ENCODE results near the gene NLRP13. TPM values are rescaled to one million over a fixed set of nuclear protein-coding genes. Genes with fewer than 3 reads are reported as not detected.

Gene NLRP13
- total RNA-seq, 1 donor from 2014 or later: not detected

GRCh38 chr19:55973982-55974381, 41.8 kb upstream of the NLRP13 start:
- Mint-ChIP-seq H3K27me3 (ENCODE audit: low read depth, unreplicated experiment) (no peaks in the 10 kb centered on the region), H3K36me3 (ENCODE audit: low read depth, unreplicated experiment) (no peaks in the 10 kb centered on the region), H3K9me3 (ENCODE audit: unreplicated experiment) (peaks cover 19% of the 10 kb centered on the region), H3K27ac (ENCODE audit: unreplicated experiment) (no peak overlapping the region), H3K4me1 (ENCODE audit: low read depth, unreplicated experiment) (no peaks in the 10 kb centered on the region), H3K4me3 (ENCODE audit: unreplicated experiment) (no peak overlapping the region)
- H3K9ac ChIP-seq (ENCODE audit: low read length): no peak overlapping the region
- no peaks in the 10 kb centered on the region for H3K36me3 ChIP-seq (ENCODE audit: insufficient read depth, low read length)
- no peaks in the 10 kb centered on the region for H3K79me2 ChIP-seq (ENCODE audit: insufficient read depth, low read length)
- no peaks in the 10 kb centered on the region for H3K4me1 ChIP-seq (ENCODE audit: insufficient read depth, low read length)
- no peak overlapping the region for H3K27ac ChIP-seq (ENCODE audit: low read depth, low read length)
- no peak for TF ChIP-seq EZH2 (IDR thresholded peaks at IDR 0.05; ENCODE audit: insufficient read depth, low read length)
- TF ChIP-seq CTCF (IDR thresholded peaks at IDR 0.05; ENCODE audit: insufficient read depth, low read depth, low read length): no peak
- H3K4me2 ChIP-seq (ENCODE audit: low read length): no peak overlapping the region
- no peak for DNase-seq (ENCODE audit: low read depth)
- no peaks in the 10 kb centered on the region for H4K20me1 ChIP-seq (ENCODE audit: insufficient read depth, low read length)
- H3K4me3 ChIP-seq (ENCODE audit: insufficient read depth, low read depth, low read length): no peak overlapping the region
- FAIRE-seq: no peak
- H2AFZ ChIP-seq (ENCODE audit: low read depth, low read length): no peak overlapping the region
- H3K9me3 ChIP-seq (ENCODE audit: insufficient read depth, low read depth, low read length): peaks cover 4% of the 10 kb centered on the region
- H3K27me3 ChIP-seq (ENCODE audit: insufficient read depth, low read length): no peaks in the 10 kb centered on the region

GRCh38 chr19:55962186-55962585, 30.1 kb upstream of the NLRP13 start:
- no peaks in the 10 kb centered on the region for H3K4me1 ChIP-seq (ENCODE audit: insufficient read depth, low read length)
- H3K4me2 ChIP-seq (ENCODE audit: low read length): no peak overlapping the region
- no peaks in the 10 kb centered on the region for H3K36me3 Mint-ChIP-seq (ENCODE audit: low read depth, unreplicated experiment)
- no peak overlapping the region for H3K27ac ChIP-seq (ENCODE audit: low read depth, low read length)
- H3K9ac ChIP-seq (ENCODE audit: low read length): no peak overlapping the region
- H3K9me3 Mint-ChIP-seq (ENCODE audit: unreplicated experiment): peaks cover 14% of the 10 kb centered on the region
- no peak overlapping the region for H3K27ac Mint-ChIP-seq (ENCODE audit: unreplicated experiment)
- H2AFZ ChIP-seq (ENCODE audit: low read depth, low read length): no peak overlapping the region
- no peaks in the 10 kb centered on the region for H3K27me3 ChIP-seq (ENCODE audit: insufficient read depth, low read length)
- no peak for FAIRE-seq
- H3K27me3 Mint-ChIP-seq (ENCODE audit: low read depth, unreplicated experiment): no peaks in the 10 kb centered on the region
- no peaks in the 10 kb centered on the region for H4K20me1 ChIP-seq (ENCODE audit: insufficient read depth, low read length)
- H3K4me3 Mint-ChIP-seq (ENCODE audit: unreplicated experiment): no peak overlapping the region
- no peaks in the 10 kb centered on the region for H3K36me3 ChIP-seq (ENCODE audit: insufficient read depth, low read length)
- no peaks in the 10 kb centered on the region for H3K4me1 Mint-ChIP-seq (ENCODE audit: low read depth, unreplicated experiment)
- no peak overlapping the region for H3K4me3 ChIP-seq (ENCODE audit: insufficient read depth, low read depth, low read length)
- DNase-seq (ENCODE audit: low read depth): no peak
- H3K79me2 ChIP-seq (ENCODE audit: insufficient read depth, low read length): no peaks in the 10 kb centered on the region
- peaks cover 7% of the 10 kb centered on the region for H3K9me3 ChIP-seq (ENCODE audit: insufficient read depth, low read depth, low read length)
- TF ChIP-seq EZH2 (IDR thresholded peaks at IDR 0.05; ENCODE audit: insufficient read depth, low read length) (no peak), CTCF (IDR thresholded peaks at IDR 0.05; ENCODE audit: insufficient read depth, low read depth, low read length) (no peak)

- TF ChIP-seq EZH2 (IDR thresholded peaks at IDR 0.05; ENCODE audit: insufficient read depth, low read length) (no peak), CTCF (IDR thresholded peaks at IDR 0.05; ENCODE audit: insufficient read depth, low read depth, low read length) (no peak)
- H3K27ac ChIP-seq (ENCODE audit: low read depth, low read length): no peak overlapping the region
- FAIRE-seq: no peak
Observed at GRCh38 chr19:55959996-55960675, 28.0 kb upstream of the NLRP13 start.

More at GRCh38 chr19:55959996-55960675, 28.0 kb upstream of the NLRP13 start:
- no peaks in the 10 kb centered on the region for H3K4me1 ChIP-seq (ENCODE audit: insufficient read depth, low read length)
- H3K9me3 ChIP-seq (ENCODE audit: insufficient read depth, low read depth, low read length): peaks cover 7% of the 10 kb centered on the region
- Mint-ChIP-seq H3K4me3 (ENCODE audit: unreplicated experiment) (no peak overlapping the region), H3K27ac (ENCODE audit: unreplicated experiment) (no peak overlapping the region), H3K4me1 (ENCODE audit: low read depth, unreplicated experiment) (no peaks in the 10 kb centered on the region), H3K27me3 (ENCODE audit: low read depth, unreplicated experiment) (no peaks in the 10 kb centered on the region), H3K9me3 (ENCODE audit: unreplicated experiment) (peaks cover 14% of the 10 kb centered on the region), H3K36me3 (ENCODE audit: low read depth, unreplicated experiment) (no peaks in the 10 kb centered on the region)
- no peak overlapping the region for H3K4me2 ChIP-seq (ENCODE audit: low read length)
- H2AFZ ChIP-seq (ENCODE audit: low read depth, low read length): no peak overlapping the region
- DNase-seq (ENCODE audit: low read depth): no peak
- H4K20me1 ChIP-seq (ENCODE audit: insufficient read depth, low read length): no peaks in the 10 kb centered on the region
- H3K79me2 ChIP-seq (ENCODE audit: insufficient read depth, low read length): no peaks in the 10 kb centered on the region
- H3K36me3 ChIP-seq (ENCODE audit: insufficient read depth, low read length): no peaks in the 10 kb centered on the region
- H3K27me3 ChIP-seq (ENCODE audit: insufficient read depth, low read length): no peaks in the 10 kb centered on the region
- no peak overlapping the region for H3K4me3 ChIP-seq (ENCODE audit: insufficient read depth, low read depth, low read length)
- H3K9ac ChIP-seq (ENCODE audit: low read length): no peak overlapping the region
